GM12874 (cell line): ENCODE data around the gene AAR2.

ENCODE experiments used
- CTCF ChIP-seq: IDR thresholded peaks from 2 replicates; pipeline ENCODE4 v1.5.1; 2011; ENCODE audit warnings: low read depth, mild to moderate bottlenecking, control low read depth, low read length, moderate library complexity; ENCODE audit not compliant: insufficient read depth

Gene AAR2

GRCh38 chr20:36219671-36220220 is 16.5 kb upstream of the AAR2 start:
- TF ChIP-seq CTCF = no peak

- no peak for TF ChIP-seq CTCF
Measured at GRCh38 chr20:36225666-36226065, 10.6 kb upstream of the AAR2 start.

- no peak for TF ChIP-seq CTCF
Measured at GRCh38 chr20:36228770-36229169, 7.5 kb upstream of the AAR2 start.

GRCh38 chr20:36230019-36230418 is 6.3 kb upstream of the AAR2 start:
- TF ChIP-seq CTCF = no peak

GRCh38 chr20:36231331-36231730 is 4.9 kb upstream of the AAR2 start:
- TF ChIP-seq CTCF = no peak

- TF ChIP-seq CTCF = no peak
Measured at GRCh38 chr20:36234771-36235320, 1.4 kb upstream of the AAR2 start.

- TF ChIP-seq CTCF = no peak
Measured at GRCh38 chr20:36236786-36237121, 476 bp downstream of the AAR2 start.

GRCh38 chr20:36237477-36237876 is 1.2 kb downstream of the AAR2 start:
- no peak for TF ChIP-seq CTCF
